Fibroblast of skin of left biceps (primary cell): Measurements from ENCODE around the gene DISP3.

Experiments used
- DNase-seq, 2 experiments: peaks; one replicate each; pipeline ENCODE4 v3.0.0-alpha.2; 2013; ENCODE audit warnings: low read depth in 2 of 2

The DISP3 gene, protein sequence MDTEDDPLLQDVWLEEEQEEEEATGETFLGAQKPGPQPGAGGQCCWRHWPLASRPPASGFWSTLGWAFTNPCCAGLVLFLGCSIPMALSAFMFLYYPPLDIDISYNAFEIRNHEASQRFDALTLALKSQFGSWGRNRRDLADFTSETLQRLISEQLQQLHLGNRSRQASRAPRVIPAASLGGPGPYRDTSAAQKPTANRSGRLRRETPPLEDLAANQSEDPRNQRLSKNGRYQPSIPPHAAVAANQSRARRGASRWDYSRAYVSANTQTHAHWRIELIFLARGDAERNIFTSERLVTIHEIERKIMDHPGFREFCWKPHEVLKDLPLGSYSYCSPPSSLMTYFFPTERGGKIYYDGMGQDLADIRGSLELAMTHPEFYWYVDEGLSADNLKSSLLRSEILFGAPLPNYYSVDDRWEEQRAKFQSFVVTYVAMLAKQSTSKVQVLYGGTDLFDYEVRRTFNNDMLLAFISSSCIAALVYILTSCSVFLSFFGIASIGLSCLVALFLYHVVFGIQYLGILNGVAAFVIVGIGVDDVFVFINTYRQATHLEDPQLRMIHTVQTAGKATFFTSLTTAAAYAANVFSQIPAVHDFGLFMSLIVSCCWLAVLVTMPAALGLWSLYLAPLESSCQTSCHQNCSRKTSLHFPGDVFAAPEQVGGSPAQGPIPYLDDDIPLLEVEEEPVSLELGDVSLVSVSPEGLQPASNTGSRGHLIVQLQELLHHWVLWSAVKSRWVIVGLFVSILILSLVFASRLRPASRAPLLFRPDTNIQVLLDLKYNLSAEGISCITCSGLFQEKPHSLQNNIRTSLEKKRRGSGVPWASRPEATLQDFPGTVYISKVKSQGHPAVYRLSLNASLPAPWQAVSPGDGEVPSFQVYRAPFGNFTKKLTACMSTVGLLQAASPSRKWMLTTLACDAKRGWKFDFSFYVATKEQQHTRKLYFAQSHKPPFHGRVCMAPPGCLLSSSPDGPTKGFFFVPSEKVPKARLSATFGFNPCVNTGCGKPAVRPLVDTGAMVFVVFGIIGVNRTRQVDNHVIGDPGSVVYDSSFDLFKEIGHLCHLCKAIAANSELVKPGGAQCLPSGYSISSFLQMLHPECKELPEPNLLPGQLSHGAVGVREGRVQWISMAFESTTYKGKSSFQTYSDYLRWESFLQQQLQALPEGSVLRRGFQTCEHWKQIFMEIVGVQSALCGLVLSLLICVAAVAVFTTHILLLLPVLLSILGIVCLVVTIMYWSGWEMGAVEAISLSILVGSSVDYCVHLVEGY (N-terminal part only)

DNA sequence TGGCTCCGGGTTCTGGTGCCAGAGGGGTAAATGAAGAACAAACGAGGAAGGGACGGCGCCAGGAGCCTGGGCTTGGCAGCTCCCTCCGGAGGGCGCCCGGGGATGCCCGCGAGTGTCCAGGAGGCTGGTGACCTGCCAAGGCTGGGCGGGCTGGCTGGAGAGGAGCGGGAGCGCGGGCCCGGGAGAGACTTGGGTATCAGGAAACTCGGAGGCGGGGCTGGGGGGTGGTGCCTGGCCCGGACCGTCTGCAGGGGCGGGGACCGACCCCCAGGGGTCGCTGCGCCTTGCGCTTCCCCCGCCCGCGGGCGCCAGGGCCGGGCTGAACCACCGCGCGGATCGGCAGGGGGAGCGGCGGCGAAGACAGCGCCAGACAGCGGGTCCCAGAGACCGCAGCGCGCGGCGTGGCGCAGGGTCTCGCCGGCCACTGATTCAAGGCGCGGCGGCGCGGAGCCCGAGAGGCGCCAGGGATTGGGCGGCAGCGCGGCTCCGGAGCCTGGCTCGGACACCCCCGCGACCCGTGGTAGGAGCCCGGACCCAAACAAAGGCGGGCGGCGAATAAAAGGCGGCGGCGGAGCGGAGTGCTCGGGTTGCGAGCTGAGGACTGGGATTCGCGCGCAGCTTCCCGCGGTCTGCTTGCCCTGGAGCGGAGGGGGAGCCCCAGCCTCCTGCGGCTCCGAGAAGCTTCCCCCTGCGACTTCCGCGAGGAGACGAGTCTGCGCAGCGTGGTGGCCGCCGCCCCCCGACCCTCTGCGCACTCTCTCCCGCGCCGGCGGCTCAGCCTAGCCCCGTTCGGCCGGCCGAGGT lies at the start of gene DISP3:
Gene DISP3, plus strand, starts transcription at position 585 of the 804 bp plus-strand sequence. CDS start 21,838 bp downstream, outside the sequence.
- DNase-seq = peak; percentile 36 to 38

DNA sequence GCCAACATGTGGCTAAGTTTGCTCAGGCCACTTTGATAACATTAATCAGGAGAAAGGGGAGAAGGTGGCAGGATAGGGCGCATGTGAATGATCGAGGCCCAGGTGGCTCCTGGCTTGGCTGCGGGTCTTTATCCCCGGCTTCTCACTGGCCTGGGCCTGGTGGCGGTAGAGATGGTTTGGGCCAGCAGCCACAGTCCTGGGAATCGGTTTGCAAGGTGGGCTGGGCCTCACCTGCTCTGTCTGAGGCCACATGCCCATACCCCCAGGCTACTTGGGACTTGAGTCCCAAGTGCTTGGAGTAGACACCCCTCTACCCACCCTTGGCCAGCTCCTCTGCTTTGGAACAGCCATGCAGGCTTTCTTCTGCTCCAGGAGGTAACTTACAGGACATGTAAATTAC lies 49.7 kb upstream of the DISP3 start:
- no peak for DNase-seq

DNA sequence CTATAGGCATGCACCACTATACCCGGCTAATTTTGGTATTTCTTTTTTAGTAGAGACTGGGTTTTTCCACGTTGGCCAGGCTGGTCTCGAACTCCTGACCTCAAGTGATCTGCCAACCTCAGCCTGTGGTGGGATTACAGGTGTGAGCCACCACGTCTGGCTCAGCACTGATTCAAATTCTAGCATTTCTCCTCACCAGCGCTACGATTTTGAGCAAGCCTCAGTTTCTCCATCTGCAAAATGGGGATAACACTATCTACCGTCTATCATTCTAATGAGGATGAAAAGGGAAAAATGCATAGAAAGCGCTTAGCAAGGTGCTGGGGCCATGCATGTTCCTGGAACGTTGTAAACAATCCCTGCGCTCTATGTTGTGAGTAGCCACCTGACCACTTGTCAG lies 49.0 kb upstream of the DISP3 start:
- no peak for DNase-seq

- no peak for DNase-seq
These were observed 46.9 kb upstream of the DISP3 start for GRCh38 chr1:11431941-11432507.

DNA sequence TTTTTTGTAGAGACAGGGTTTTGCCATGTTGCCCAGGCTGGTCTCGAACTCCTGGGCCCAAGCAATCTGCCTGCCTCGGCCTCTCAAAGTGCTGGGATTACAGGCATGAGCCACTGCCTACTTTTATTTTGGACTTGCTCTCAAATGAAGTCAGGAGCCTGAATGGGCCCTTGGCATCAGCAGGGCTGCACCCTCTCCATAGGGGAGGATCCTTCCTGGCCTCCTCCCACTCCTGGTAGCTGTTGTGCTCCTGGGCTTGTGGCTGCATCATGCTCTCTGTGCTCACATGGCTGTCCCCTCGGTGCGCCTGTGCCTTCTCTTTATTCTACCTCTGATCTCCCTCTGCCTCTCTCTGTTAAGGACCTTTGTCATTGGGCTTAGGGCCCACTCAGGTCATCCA lies 46.4 kb upstream of the DISP3 start:
- DNase-seq = no peak

GRCh38 chr1:11434501-11434900 lies 44.5 kb upstream of the DISP3 start:
- DNase-seq = no peak

GRCh38 chr1:11434926-11435325 lies 44.0 kb upstream of the DISP3 start:
- no peak for DNase-seq

DNA sequence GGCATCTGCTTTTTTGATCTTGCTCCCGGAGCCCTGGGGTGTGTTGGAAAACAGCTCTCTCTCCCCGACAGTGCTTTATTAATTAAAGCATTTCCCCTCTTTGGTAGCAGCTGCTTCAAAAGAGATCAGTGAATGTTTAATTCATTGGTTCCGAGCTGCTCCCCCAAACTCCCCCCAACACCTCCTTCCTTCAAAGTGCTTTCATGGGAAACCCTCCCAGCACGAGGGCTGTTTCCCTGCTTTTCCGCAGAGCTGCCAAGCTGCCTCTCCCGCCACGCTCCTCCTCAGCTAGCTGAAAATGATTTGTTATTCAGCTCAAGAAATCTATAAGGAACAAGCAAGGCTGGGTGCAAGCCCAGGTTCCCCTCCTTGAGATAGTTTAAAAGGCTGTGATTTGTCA lies 40.0 kb upstream of the DISP3 start:
- no peak for DNase-seq

DNA sequence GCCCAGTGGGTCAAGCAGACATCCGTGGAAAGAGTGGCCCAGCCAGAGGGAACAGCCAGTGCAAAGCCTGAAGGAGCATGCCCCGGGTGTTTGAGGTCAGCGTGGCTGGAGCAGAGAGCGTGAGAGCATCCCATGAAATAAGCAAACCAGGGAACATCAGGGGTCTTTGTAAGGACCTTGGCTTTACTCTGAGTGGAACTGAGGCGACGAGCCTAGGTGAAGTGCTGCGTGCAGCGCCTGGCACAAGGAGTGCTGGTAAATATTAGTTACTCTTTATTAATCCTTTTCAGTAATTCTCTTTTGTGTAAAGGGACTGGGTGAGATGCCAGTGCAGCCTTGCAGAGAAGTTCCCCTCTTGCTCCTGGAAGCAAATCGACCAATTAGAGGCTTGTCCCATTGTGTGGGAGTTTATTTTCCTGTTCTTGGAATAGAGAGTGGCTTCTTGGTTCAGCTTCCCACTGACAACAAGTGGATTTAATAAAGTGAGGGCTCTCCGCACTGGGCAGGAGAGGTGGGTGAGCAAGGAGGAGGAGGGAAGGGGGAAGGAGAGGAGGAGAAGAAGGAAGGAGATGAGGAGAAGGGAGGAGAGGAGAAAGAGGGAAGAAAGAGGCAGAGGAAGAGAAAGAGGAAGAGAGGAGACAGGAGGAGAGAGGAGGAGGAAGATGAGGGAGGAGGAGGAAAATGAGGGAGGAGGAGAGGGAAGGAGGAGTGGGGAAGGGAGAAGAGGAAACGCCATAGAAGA lies 37.6 kb upstream of the DISP3 start:
- no peak for DNase-seq

DNA sequence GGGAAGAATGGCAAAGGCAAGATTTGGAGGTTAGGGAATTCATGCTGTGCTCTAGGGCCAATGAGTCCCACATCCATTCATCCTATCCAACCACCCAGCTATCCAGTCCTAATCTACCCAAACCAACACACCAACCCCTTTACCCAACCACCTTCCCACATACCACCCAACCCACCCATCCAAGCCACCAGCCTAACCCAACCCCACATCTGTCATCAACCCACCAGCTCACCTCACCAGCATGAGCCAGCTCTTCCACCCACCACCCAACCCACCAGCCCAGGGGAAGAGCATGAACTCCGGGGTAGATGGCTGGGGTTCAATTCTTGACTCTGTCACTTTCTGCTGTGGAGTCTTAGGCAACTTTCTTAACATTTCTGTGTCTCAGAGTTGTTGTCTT lies 35.9 kb upstream of the DISP3 start:
- DNase-seq = no peak

DNA sequence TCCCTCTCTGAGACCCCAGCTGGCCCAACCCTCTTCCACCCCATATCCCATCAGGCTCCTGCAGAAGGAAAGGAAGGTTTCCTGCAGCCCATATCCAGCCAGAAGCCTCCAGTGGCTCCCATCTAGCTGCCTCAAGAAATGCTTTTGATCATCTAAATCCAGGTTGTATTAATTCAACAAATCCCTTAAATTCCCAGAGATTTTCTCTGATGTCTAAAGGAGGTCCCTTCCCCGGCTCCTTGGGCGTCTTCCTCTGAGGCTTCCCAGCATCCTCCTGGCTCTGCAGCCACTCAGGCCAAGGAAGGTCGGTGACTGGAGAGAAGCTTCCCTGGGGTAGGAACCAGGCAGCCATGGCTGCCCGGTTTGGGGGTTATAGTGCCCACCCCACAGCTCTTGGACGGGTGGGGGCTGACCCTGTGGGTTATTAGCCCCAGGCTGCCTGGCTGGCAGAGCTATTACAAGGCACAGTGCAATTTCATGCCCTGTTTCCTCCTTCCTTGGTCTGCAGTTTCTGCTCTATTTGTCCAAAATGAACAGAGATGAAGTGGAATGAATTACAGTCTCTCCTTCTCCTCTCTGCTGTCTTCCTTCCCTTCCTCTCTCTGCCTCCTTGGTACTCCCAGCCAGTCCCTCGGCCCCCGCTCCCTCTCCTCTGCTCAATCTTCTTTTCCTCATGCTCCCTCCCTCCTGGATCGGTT lies 34.8 kb upstream of the DISP3 start:
- DNase-seq = no peak

GRCh38 chr1:11444907-11445306 lies 34.0 kb upstream of the DISP3 start:
- no peak for DNase-seq

DNA sequence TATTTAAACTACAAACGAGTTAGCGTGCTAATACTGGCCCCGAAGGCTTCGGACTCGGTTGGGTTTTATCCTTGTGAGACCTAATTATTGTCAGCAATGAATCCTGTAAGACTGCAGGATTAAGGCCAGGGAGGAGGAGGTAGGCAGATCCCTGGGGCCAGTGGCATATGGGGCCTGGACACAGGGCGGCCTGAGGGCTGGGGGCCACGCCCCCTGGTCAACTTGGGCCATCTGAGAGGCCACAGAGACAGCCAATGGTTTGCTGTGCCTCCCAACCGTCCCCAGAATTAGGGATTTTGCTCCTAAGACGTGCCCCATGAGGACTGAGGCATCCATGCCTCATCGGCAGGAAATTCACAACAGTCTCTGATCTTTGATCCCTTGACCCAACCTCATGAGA lies 31.1 kb upstream of the DISP3 start:
- no peak for DNase-seq

- no peak for DNase-seq
These were observed 30.4 kb upstream of the DISP3 start for GRCh38 chr1:11448373-11449099.

GRCh38 chr1:11449100-11449403 lies 29.9 kb upstream of the DISP3 start:
- no peak for DNase-seq

- DNase-seq = no peak
These were observed 28.6 kb upstream of the DISP3 start for GRCh38 chr1:11450310-11450709.

- DNase-seq = no peak
These were observed 25.0 kb upstream of the DISP3 start for GRCh38 chr1:11453742-11454491.

- no peak for DNase-seq
These were observed 22.9 kb upstream of the DISP3 start for GRCh38 chr1:11455967-11456570.
